Glomerular endothelial cell (primary cell): Measurements from ENCODE around the gene KIN. TPM values are rescaled to one million over a fixed set of nuclear protein-coding genes. Genes with fewer than 3 reads are reported as not detected.
"Not testable (repeated sequence)": the region's sequence is repeated elsewhere in the genome, so short reads cannot be mapped to it uniquely, and the experiment has no call there.

Experiments
- DNase-seq: peaks from one replicate; pipeline ENCODE4 v3.0.0-alpha.2; 2011; ENCODE audit warnings: low read depth, low spot score; ENCODE audit errors: extremely low read depth
- total RNA-seq: library from RNA; depleted of rRNA; stranded (reverse); fragments of >200 nt; gene quantifications from 2 replicates; pipeline ENCODE4 v1.2.3, GENCODE V29; 2015

The KIN gene
- total RNA-seq, 1 donor from 2014 or later = 4.6 TPM

DNA sequence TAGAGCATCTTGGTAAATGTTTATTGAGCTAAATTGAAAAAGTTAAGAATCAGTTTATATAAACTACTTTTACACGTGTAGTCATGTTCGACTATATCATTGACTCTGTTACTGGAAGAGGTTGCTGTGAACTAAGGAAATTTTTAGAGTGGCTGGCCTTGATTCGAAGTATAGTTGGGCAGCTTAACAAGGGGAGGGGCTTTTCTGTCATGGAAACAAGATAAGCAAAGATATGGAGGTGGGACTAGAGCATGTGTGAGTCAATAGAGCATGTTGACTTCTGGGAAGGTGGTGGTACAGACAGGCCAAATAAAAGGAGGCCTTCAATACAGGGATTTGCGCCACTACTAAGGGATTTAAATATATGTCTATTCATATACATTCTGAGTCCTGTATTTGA, 7.8 kb upstream of the KIN start:
- DNase-seq = no peak

DNA sequence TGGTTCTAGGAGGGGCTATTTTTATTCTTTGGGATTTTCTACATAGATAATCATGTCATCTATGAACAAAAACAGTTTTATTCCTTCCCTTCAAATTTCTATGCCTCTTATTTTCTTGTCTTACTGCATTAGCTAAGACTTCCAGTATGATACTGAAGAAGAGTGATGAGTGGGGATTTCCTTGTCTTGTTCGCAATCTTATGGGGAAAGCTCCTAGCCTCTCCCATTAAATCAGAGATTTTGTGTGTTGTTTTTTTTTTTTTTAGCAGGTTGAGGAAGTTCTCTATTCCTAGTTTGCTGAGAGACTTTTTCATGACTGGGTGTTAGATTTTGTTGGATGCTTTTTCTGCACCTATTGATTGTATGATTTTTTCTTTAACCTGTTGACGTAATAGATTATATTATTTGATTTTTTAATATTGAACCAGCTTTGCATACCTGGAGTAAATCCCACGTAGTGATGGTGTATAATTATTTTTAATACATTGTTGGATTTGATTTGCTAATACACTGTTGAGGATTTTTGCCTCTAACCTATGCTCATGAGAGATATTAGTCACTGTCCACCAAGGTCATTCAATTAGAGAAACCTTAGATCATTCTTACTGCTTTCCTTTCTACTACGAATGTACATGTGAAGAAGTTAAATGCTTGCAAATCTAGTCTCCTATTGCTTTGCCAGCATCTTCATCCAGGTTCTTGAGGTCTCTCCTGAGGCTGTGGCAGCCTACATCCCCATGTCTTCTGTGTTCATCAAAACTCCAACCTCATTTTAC, 6.6 kb upstream of the KIN start:
- no peak for DNase-seq

DNA sequence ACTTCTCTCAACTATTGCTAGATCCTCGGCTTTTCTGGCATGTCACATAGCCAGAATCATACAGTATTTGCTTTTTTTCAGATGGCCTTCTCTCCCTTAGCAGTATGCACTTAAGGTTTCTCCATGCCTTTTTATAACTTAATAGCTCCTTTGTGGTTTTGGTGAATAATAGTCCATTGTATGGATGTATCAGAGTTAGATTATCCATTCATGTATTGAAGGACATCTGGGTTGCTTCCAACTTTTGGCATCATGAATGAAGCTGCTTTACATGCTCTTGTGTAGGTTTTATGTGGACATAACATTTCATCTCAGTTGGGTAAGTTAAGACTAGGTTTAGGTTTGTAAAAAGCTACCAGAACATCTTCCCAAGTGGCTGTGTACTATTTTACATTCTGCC, 4.7 kb upstream of the KIN start:
- DNase-seq = no peak

DNA sequence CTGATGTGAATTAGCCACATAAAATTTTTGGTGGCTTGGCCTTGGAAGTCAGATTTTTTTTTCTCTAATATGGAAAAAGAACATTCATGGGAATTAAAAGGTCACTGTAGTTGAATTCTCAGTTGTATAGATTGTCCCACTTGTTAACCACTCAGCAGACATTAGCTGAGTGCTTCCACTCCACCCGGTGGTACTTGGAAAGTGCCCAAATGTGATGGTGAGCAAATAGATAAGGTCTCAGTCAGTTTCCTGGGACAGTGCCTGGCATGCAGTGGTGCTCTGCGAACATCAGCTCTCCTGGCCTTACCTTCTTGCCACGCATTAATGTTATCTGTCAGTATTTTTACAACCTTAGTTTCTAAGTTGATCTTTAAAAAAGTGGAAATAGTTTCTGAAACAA, 1.6 kb upstream of the KIN start:
- DNase-seq = no peak

DNA sequence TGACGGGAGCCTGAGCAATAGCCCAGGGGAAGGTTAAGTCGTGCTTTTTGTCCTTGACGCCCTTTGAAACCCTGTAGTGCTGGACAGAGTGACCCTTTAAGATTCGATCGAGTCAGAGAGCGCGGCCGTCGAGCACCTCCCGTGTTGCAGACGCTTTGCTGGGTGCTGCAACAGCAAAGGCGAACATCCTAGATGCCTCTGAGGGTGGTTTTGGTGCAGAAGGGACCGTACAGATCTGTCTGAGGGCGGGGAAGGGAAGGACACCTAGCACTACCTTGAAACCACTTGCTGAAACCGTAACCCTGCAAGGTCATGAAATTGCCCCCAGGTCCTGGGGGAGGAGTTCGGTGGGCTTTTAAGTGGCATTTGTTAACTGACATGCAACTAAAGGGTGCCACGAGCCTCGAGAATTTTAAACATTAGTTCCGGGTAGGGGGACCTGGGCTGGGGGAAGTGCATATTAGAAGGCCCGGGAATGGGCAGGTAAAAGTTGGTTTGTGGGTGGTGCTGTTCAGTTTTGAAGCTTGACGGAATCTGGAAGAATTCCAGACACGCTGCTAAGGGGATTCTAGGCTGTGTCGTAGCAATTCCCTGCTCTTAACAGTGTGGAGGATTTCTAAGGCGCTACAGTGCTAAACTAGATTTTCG, 970 bp upstream of the KIN start:
- no peak for DNase-seq

DNA sequence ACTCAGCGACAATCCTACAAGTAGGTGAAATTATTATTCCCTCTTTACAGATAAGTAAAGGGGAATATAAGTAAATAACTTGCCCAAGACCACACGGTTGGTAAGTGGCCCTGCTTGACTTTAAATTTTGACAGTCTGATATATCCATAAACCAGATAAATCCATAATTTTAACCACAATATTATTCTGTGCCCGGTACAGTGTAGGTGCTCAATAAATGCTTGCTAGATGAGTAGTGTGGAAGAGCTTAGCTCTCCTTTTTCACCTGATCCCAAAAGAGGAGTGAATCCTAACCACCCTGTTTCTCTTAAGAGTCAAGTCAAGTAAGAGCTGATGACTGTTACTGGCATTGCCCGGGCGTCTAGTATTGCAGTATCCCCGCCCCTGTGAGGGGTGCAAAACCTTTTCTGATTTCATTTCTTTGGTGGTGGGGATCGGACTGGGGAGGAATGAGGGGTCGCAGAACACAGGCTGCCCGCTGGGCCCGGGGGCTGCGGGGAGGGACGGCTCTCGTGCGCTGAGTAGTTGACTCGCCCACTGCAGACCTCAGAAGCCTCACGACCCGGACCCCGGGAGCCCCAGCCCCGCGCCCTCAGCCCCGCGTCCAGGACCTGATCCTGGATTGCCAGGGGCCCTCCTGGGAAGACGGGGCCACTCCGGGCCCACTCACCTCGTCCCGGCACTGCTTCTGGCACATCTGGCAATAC, 490 bp downstream of the KIN start:
- DNase-seq = no peak

DNA sequence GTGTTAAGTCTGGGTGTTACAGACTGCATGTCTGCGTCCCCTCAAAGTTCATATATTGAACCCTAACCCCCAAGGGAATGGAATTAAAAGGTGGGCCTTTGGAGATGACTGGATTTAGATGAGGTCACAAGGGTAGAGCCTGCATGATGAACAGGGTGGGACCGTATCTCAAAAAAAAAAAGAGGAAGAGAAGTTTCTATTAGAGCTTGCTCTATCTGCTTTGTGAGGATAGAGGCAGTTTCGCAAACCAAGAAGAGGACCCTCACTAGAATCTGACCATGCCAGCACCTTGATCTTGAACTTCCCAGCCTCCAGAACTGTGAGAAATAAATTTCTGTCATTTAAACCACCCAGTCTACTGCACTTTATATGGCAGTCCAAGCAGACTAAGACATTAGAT, 1.4 kb downstream of the KIN start:
- no peak for DNase-seq

DNA sequence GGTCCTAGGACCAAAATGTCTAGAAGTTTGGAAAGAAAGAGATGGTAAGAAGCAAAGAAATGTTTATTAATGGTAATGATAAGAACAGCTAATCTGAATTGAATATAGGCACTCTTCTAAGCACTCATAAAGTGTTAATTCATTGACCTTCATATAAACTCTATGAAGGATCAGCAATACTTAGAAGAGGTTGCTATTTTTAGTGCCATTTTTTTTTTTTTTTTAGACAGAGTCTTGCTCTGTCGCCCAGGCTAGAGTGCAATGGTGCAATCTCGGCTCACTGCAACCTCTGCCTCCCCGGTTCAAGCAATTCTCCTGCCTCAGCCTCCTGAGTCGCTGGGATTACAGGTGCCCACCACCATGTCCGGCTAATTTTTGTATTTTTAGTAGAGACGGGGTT, 5.6 kb downstream of the KIN start:
- DNase-seq = not testable (repeated sequence)

DNA sequence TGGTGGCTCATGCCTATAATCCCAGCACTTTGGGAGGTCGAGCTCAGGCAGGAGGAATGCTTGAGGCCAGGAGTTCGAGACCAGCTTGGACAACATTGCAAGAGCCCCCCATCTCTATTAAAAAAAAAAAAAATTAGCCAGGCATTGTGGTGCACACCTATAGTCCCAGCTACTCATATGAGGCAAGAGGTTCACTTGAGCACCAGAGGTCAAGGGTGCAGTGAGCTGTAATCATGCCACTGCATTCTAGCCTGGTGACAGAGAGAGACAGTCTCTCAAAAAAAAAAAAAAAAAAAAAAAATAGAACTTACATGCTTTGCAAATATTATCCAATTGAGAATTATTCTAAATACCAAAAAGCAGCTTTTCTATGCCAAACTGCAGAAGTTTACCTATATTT, 11.0 kb downstream of the KIN start:
- DNase-seq = no peak

DNA sequence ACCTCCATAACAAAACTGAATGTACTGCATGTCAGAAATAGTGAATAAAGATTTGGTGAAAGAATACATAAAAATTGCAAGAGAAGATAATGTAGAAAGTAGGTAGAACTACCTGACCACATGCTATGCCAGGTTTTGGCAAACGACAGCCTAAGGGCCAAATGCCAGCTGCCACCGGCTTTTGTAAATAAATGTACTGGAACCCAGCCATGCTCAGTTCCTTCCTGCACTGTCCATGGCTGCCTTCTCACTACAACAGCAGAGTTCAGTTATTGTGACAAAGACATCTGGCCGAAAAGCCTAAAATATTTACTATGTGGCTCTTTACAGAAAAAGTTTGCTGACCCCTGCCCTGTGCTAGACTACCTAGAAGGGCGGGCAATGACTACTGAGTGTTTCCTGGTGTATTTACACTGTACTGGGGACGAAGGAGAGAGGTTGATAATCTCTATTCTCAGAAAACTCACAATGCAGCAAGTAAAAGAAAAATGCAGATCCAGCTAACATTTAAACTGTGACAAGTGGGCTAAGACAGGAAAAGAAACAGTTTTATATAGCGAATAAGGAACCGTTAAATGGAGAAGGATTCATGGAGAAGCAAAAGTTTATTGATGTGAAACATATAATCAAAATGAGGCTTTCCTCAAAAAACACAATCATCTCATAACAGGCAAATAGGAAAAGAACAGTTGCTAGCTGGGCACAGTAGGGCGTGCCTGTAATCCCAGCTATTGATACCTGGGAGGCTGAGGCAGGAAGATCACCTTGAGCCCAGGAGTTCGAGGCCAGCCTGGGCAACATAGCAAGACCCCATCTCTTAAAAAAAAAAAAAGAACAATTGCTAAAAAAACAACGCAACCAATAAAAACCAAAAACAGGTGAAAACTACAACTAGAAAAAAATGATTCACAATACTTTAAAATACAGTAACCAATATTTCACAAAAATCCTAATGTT, 13.7 kb downstream of the KIN start:
- no peak for DNase-seq

DNA sequence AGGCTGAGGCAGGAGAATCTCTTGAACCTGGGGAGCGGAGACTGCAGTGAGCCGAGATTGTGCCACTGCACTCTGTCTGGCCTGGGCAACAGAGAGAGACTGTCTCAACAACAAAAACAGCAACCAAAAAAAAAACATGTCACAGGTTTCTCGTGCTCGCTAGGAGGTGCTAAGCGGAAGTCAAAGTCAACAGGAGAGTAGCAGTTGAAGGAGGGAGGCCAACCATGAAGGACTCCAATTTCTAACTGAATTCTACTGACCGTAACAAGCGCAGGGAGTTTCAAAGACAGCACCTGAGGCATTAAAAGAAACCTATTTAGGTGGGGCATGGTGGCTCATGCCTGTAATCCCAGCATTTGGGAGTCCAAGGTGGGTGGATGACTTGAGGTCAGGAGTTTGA, 19.4 kb downstream of the KIN start:
- DNase-seq = no peak

DNA sequence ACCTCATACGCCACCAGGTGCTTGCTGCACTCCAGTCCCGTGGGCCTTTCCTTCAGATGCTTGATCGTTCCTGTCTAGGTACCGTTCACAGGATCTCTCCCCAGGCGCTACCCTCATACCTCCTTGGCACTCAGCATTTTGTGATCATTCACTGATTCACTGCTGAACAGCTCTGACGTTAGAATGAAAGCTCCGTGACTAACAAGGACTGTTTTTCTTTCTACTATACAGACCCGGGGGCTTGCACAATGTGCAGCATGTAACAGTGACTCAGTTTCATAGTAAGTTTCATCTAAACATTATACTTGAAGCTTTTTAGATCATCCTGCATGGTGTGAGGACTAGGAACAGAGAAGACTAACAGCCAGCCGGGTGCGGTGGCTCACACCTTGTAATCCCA, 20.6 kb downstream of the KIN start:
- no peak for DNase-seq

DNA sequence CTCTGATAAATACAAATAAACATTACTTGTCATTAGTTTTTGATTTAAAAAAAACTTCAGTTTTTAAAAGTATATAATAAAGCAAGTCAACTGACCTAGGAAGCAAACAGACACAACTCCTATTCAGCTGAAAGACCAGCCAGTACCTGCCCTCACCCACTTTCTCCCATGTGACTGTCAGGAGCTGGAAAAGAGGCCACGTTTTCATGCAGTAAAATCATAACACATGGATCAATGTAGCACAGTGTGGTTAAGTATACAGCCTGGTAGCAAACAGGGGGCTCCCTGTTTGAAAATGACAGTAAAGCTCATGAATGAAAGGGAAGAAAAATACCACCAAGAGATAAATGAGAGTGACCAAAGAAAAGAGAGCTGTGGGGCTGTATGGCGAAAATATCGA, 21.6 kb downstream of the KIN start:
- DNase-seq = no peak

DNA sequence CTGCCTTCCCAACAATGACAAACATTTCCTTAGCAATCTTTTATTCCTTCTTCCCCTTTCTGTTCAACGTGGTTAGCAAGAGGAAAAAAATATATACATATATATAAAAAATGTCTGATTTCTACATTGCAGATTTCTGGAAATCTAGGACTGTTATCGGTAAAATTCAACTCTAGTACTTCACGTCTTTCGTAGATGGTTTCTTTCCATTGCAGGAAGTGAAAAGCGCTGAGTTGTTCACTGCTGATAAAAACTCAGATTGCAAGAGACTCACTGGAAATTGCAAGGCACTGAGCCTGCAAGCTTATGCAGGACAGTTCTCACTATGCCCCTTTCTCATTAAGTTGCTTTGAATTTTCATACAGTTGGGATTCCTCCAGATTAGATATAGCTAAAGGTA, 23.9 kb downstream of the KIN start:
- no peak for DNase-seq

DNA sequence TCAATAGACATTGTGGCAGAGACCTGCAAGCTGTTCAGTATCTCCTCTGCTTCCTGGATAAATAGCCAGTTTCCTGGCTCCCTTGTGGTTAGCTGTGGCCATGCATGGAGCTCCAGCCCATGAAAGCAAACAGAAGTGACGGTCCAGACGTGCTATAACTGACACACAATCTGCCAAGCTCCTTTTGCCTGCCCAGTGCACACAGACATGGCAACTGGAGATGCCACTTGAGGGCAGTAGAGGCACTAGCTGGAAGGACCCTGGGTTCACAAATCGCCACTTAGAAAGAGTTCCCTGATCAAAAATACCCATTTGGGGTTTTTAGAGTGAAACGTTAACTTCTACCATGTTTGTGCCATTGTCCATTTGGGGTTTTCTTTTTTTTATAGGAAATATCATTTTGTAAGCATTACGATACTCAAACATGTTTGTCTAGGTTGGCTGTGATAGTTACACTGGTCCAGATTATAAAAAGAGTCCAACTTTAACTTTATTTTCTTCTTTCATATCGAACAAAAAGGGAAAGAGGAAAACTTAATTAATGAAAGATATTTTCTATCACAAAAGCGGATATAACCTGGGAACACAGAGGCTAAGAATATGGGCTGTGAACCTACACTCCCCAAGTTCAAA, 31.3 kb downstream of the KIN start:
- DNase-seq = no peak

DNA sequence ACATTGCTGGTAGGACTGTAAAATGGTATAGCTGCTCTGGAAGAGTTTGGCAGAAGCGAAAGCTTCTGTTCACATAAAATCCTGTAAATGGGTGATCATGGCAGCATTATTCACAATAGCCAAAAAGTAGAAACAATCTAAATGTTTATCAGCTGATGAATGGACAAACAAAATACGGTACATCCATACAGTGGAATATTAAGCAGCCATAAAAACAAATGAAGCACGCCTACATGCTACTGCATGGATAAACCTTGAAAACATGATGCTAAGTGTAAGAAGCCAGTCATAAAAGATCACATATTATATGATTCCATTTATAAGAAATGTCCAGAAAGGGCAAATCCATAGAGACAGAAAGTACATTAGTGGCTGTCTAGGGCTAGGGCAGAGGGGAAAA, 32.7 kb downstream of the KIN start:
- DNase-seq = no peak

DNA sequence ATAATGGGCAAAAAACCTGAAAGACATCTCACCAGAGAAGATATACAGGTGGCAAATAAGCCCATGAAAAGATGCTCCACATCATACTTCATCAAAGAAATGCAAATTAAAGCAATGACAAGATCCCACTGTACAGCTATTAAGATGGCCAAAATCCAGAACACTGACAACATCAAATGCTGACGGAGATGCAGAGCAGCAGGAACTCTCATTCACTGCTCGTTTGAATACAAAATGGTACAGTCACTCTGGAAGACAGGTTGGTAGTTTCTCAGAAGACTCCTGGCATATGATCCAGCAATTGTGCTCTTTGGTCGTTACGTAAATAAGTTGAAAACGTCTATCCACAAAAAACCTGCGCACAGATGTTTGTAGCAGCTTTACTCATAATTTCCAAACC, 35.5 kb downstream of the KIN start:
- DNase-seq = no peak

DNA sequence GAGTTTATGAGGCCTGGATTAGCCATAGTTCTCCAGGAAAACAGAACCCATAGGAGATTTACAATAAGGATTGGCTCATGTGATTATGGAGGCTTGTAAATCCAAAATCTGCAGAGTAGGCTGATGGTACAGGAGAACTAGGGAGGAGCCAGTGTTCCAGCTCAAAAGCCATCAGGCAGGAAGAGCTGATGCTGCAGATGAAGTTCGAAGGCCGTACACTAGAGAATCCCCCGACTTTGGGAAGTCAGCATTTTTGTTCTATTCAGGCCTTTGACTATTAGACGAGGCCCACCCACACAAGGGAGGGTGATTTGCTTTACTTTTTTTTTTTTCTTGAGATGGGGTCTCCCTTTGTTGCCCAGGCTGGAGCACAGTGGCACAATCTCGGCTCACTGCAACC, 37.6 kb downstream of the KIN start:
- no peak for DNase-seq

DNA sequence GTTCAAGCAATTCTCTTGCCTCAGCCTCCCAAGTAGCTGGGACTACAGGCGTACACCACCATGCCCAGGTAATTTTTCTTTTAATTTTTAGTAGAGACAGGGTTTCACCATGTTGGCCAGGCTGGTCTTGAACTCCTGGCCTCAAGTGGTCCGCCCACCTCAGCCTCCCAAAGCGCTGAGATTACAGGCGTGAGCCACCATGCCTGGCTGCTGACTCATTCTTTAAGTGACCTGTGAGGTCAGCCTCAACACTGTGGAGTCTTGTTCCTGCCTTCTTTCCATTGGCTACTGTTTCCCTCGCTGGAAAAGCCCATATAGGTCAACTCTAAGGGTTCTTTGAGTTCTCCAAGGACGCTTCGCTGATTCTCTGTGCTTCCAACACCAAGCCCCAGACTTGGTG, 39.2 kb downstream of the KIN start:
- not testable (repeated sequence) for DNase-seq

DNA sequence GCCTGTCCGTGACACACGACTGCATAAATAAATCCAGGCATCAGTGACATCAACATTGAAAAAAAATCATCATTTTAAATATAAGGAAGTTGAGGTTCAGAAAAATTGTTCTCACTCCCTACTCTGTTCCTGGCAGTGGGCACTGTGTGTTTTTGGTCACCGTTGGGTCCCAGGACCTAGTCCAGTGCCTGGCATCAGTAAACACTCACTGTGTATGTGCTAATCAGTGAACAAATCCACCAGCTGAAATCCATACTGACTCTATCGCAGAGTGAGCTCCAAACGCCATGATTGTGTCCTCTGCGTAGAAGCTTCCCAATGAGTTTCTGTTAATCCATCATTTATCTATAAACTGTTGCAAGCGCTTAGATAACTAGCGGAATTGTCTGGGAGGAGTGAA, 43.5 kb downstream of the KIN start:
- no peak for DNase-seq
